ENCODE results near the gene CCDC167. TPM values are rescaled to one million over a fixed set of nuclear protein-coding genes. Genes with fewer than 3 reads are reported as not detected.

CCDC167 gene
- total and polyA plus RNA-seq, 2 donors (not counting 1 experiment from before 2014, with no cell fraction given): 11.1 to 60.1 TPM

DNA sequence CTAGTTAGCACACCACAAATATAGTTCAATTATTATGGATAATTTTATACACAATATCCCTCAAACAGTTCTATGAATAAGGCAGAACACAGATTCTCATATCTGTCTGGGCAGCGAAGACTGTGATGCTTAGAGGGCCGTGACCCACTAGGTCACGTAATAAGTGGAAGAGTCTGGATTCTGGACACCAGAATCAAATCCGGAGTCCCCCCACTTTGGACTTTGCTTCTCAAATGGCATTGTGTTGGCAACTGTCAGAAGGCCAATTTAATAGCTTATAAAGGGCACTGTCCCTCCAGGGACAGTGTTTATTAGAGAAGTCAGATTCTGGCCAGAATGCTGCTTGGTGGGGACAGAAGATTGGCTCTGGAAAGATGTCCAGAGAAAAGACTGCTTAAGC, 6.8 kb upstream of the CCDC167 start:
- WGBS (ENCODE audit: insufficient coverage): 81% methylated on average over 4 of the region's 4 CpGs
- Mint-ChIP-seq H3K9me3 (ENCODE audit: insufficient read depth) (no peaks in the 10 kb centered on the region), H3K27ac (no peak overlapping the region), H3K4me3 (no peak overlapping the region), H3K4me1 (peaks cover 34% of the 10 kb centered on the region), H3K27me3 (no peaks in the 10 kb centered on the region)
- Histone ChIP-seq H3K4me2 (replicated peaks; ENCODE audit: low read depth, low read length, poor library complexity, severe bottlenecking) (no peak overlapping the region), H4K20me1 (ENCODE audit: control insufficient read depth, insufficient read depth, low read length, poor library complexity, severe bottlenecking) (no peaks in the 10 kb centered on the region), H3K79me2 (ENCODE audit: control insufficient read depth, insufficient read depth, low read length) (no peaks in the 10 kb centered on the region), H3K9me3 (ENCODE audit: control extremely low read depth in 1 of 3, control insufficient read depth in 2 of 3, insufficient read depth in 1 of 3, low read length in 2 of 3) (no peaks in the 10 kb centered on the region), H2AFZ (ENCODE audit: insufficient read depth, low read depth, low read length, poor library complexity, severe bottlenecking) (no peak overlapping the region), H3K27me3 (replicated peaks in 1 of 4; ENCODE audit: control extremely low read depth in 1 of 4, control insufficient read depth in 3 of 4, insufficient read depth in 4 of 4, low read length in 3 of 4) (no peaks in the 10 kb centered on the region), H3K4me1 (ENCODE audit: control insufficient read depth in 2 of 2, insufficient read depth in 2 of 2, low read length in 2 of 2) (peaks cover 33 to 38% of the 10 kb centered on the region in 2 donors), H3K9ac (ENCODE audit: low read length) (no peak overlapping the region), H3K27ac (ENCODE audit: low read length in 2 of 2) (no peak overlapping the region), H3K36me3 (replicated peaks in 1 of 2; ENCODE audit: control extremely low read depth in 1 of 2, control insufficient read depth in 1 of 2, extremely low read depth in 1 of 2, insufficient read depth in 2 of 2, low read length in 1 of 2) (no peaks in the 10 kb centered on the region), H3K4me3 (ENCODE audit: control extremely low read depth in 1 of 5, extremely low read depth in 1 of 5, insufficient read depth in 1 of 5, low read depth in 2 of 5, low read length in 4 of 5) (no peak overlapping the region)
- no peak for TF ChIP-seq EZH2 (IDR thresholded peaks at IDR 0.05; ENCODE audit: borderline replicate concordance, insufficient read depth, low read depth, low read length, poor library complexity, severe bottlenecking)
- TF ChIP-seq, protein P1, sequence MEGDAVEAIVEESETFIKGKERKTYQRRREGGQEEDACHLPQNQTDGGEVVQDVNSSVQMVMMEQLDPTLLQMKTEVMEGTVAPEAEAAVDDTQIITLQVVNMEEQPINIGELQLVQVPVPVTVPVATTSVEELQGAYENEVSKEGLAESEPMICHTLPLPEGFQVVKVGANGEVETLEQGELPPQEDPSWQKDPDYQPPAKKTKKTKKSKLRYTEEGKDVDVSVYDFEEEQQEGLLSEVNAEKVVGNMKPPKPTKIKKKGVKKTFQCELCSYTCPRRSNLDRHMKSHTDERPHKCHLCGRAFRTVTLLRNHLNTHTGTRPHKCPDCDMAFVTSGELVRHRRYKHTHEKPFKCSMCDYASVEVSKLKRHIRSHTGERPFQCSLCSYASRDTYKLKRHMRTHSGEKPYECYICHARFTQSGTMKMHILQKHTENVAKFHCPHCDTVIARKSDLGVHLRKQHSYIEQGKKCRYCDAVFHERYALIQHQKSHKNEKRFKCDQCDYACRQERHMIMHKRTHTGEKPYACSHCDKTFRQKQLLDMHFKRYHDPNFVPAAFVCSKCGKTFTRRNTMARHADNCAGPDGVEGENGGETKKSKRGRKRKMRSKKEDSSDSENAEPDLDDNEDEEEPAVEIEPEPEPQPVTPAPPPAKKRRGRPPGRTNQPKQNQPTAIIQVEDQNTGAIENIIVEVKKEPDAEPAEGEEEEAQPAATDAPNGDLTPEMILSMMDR (IDR thresholded peaks at IDR 0.05): no peak
- CTCF ChIA-PET: interaction anchor here (0.7 to 0.9 kb wide), 2 partner anchors 12 to 185 kb away, joined by 4 read pairs; no protein-coding TSS in a partner anchor
- DNase-seq (no peak), ATAC-seq (ENCODE audit: low read depth) (no peak)
- POLR2A ChIA-PET: no interaction called here
- intact Hi-C loops (cut with micrococcal nuclease): no loop called here

GRCh38 chr6:37504024-37504423, 4.3 kb upstream of the CCDC167 start:
- Mint-ChIP-seq H3K4me1 (peaks cover 51% of the 10 kb centered on the region), H3K4me3 (peak overlapping the region; percentile 35), H3K27ac (peak overlapping the region; percentile 96), H3K27me3 (no peaks in the 10 kb centered on the region), H3K9me3 (ENCODE audit: insufficient read depth) (no peaks in the 10 kb centered on the region)
- peaks cover 11% of the 10 kb centered on the region for H3K79me2 ChIP-seq (ENCODE audit: control insufficient read depth, insufficient read depth, low read length)
- DNase-seq (no peak), ATAC-seq (ENCODE audit: low read depth) (no peak)
- H3K9me3 ChIP-seq (ENCODE audit: control extremely low read depth in 1 of 3, control insufficient read depth in 2 of 3, insufficient read depth in 1 of 3, low read length in 2 of 3): no peaks in the 10 kb centered on the region
- ChIA-PET POLR2A (interaction anchor here (0.5 to 1.5 kb wide), 3 partner anchors 71 to 194 kb away, joined by 3 to 8 read pairs (median 4); partner anchors contain the start of gene MDGA1), CTCF (interaction anchor here (0.8 to 3.7 kb wide), 5 partner anchors 12 to 188 kb away, joined by 3 to 17 read pairs (median 3); no protein-coding TSS in a partner anchor)
- TF ChIP-seq, protein P1 (IDR thresholded peaks at IDR 0.05): no peak
- TF ChIP-seq EZH2 (IDR thresholded peaks at IDR 0.05; ENCODE audit: borderline replicate concordance, insufficient read depth, low read depth, low read length, poor library complexity, severe bottlenecking): no peak
- peak overlapping the region; percentile 44 for H3K9ac ChIP-seq (ENCODE audit: low read length)
- H3K4me3 ChIP-seq (ENCODE audit: control extremely low read depth in 1 of 5, extremely low read depth in 1 of 5, insufficient read depth in 1 of 5, low read depth in 2 of 5, low read length in 4 of 5): peak overlapping the region in 1 of 5 experiments; percentile 35
- peak overlapping the region; percentile 85 to 95 for H3K27ac ChIP-seq (ENCODE audit: low read length in 2 of 2)
- H3K27me3 ChIP-seq (replicated peaks in 1 of 4; ENCODE audit: control extremely low read depth in 1 of 4, control insufficient read depth in 3 of 4, insufficient read depth in 4 of 4, low read length in 3 of 4): no peaks in the 10 kb centered on the region
- no peaks in the 10 kb centered on the region for H4K20me1 ChIP-seq (ENCODE audit: control insufficient read depth, insufficient read depth, low read length, poor library complexity, severe bottlenecking)
- 10% methylated on average over 2 of the region's 2 CpGs for WGBS (ENCODE audit: insufficient coverage)
- intact Hi-C loops (cut with micrococcal nuclease): loop anchor here (5.0 kb wide), 1 partner anchor 58 kb away; no protein-coding TSS in a partner anchor
- H3K36me3 ChIP-seq (replicated peaks in 1 of 2; ENCODE audit: control extremely low read depth in 1 of 2, control insufficient read depth in 1 of 2, extremely low read depth in 1 of 2, insufficient read depth in 2 of 2, low read length in 1 of 2): no peaks in the 10 kb centered on the region
- H3K4me2 ChIP-seq (replicated peaks; ENCODE audit: low read depth, low read length, poor library complexity, severe bottlenecking): peak overlapping the region; percentile 59
- H2AFZ ChIP-seq (ENCODE audit: insufficient read depth, low read depth, low read length, poor library complexity, severe bottlenecking): peak overlapping the region; percentile 59
- peaks cover 43 to 54% of the 10 kb centered on the region in 2 donors for H3K4me1 ChIP-seq (ENCODE audit: control insufficient read depth in 2 of 2, insufficient read depth in 2 of 2, low read length in 2 of 2)

Measured in B cell (primary cell).